ENCODE results near the gene SMAD3.

- TF ChIP-seq CTCF (IDR thresholded peaks at IDR 0.05) = no peak
- no peak for TF ChIP-seq EZH2 (IDR thresholded peaks at IDR 0.05)
Measured at GRCh38 chr15:67126551-67127330, 61.3 kb downstream of the SMAD3 start.
